Neural progenitor cell (in vitro differentiated cells): ENCODE data around the gene P2RY13. TPM values are rescaled to one million over a fixed set of nuclear protein-coding genes. Genes with fewer than 3 reads are reported as not detected.
A peak's percentile ranks its signal among the peaks of the same experiment; 100 is the strongest.

Source experiments
- DNase-seq: peaks from one replicate; pipeline ENCODE4 v3.0.0-alpha.2; 2016; ENCODE audit warnings: low spot score
- H2AFZ ChIP-seq: fragments of 200-600 bp; sonication (generic); replicated peaks from 2 replicates; pipeline ENCODE4 v1.6.1; 2016; ENCODE audit warnings: antibody characterized with exemption
- H3F3A ChIP-seq: fragments of 200-600 bp; sonication (generic); 2 replicates; pipeline ENCODE4 v1.6.1; 2016; ENCODE audit warnings: antibody characterized with exemption, low read depth
- H3K27ac ChIP-seq: fragments of 200-600 bp; sonication (generic); 2 replicates; pipeline ENCODE4 v1.5.1; 2016; ENCODE audit warnings: mild to moderate bottlenecking
- H3K27me3 ChIP-seq: fragments of 200-600 bp; sonication (generic); 2 replicates; pipeline ENCODE4 v1.6.1; 2016; ENCODE audit warnings: mild to moderate bottlenecking, moderate library complexity
- H3K36me3 ChIP-seq: fragments of 200-600 bp; sonication (generic); 2 replicates; pipeline ENCODE4 v1.5.1; 2016
- H3K4me1 ChIP-seq: fragments of 200-600 bp; sonication (generic); 2 replicates; pipeline ENCODE4 v1.6.1; 2016; ENCODE audit warnings: mixed run types
- H3K4me2 ChIP-seq: fragments of 200-600 bp; sonication (generic); 2 replicates; pipeline ENCODE4 v1.6.1; 2016
- H3K4me3 ChIP-seq: fragments of 200-600 bp; sonication (generic); 2 replicates; pipeline ENCODE4 v1.5.1; 2016
- H3K79me2 ChIP-seq: fragments of 200-600 bp; sonication (generic); 2 replicates; pipeline ENCODE4 v1.6.1; 2016; ENCODE audit warnings: low read depth
- H3K9ac ChIP-seq: fragments of 200-600 bp; sonication (generic); 2 replicates; pipeline ENCODE4 v1.6.1; 2016
- H3K9me3 ChIP-seq: fragments of 200-600 bp; sonication (generic); 2 replicates; pipeline ENCODE4 v1.5.1; 2016; ENCODE audit warnings: low read depth
- H4K20me1 ChIP-seq: fragments of 200-600 bp; sonication (generic); 2 replicates; pipeline ENCODE4 v1.6.1; 2016; ENCODE audit warnings: low read depth
- H3K27ac Mint-ChIP-seq: 3 replicates; pipeline ENCODE4 v1.8.0; 2021; ENCODE audit warnings: mixed read lengths
- H3K27me3 Mint-ChIP-seq: 2 replicates; pipeline ENCODE4 v1.8.0; 2022; ENCODE audit warnings: low read depth, mild to moderate bottlenecking, inconsistent platforms, moderate library complexity, mixed read lengths; ENCODE audit not compliant: insufficient read depth
- H3K36me3 Mint-ChIP-seq: 3 replicates; pipeline ENCODE4 v1.8.0; 2021; ENCODE audit warnings: mixed read lengths
- H3K4me1 Mint-ChIP-seq: 3 replicates; pipeline ENCODE4 v1.8.0; 2021; ENCODE audit warnings: mixed read lengths
- H3K4me3 Mint-ChIP-seq: 3 replicates; pipeline ENCODE4 v1.8.0; 2021; ENCODE audit warnings: mild to moderate bottlenecking, moderate library complexity, mixed read lengths
- H3K9me3 Mint-ChIP-seq: 3 replicates; pipeline ENCODE4 v1.8.0; 2020; ENCODE audit warnings: mixed read lengths
- EZH2 ChIP-seq: fragments of 200-600 bp; sonication (generic); IDR thresholded peaks from 2 replicates; pipeline ENCODE4 v1.6.1; 2017; ENCODE audit warnings: antibody characterized with exemption, mild to moderate bottlenecking, moderate library complexity
- EZH2phosphoT487 ChIP-seq: fragments of 200-600 bp; sonication (generic); IDR thresholded peaks from 2 replicates; pipeline ENCODE4 v1.6.1; 2017; ENCODE audit warnings: antibody characterized with exemption
- total RNA-seq: library from RNA; depleted of rRNA; stranded (reverse); fragments of >200 nt; gene quantifications from 2 replicates; pipeline ENCODE4 v1.2.3, GENCODE V29; 2015; ENCODE audit warnings: low replicate concordance
- TF ChIP-seq, protein P1 (sequence below): fragments of 200-600 bp; sonication (generic); IDR thresholded peaks from 2 replicates; pipeline ENCODE4 v1.5.1; 2017; ENCODE audit warnings: antibody characterized with exemption, mild to moderate bottlenecking

Gene P2RY13
- total RNA-seq, 1 donor from 2014 or later, result not detected

- no peak overlapping the region for H3K27ac ChIP-seq
- Mint-ChIP-seq H3K4me1 (peaks cover 5% of the 10 kb centered on the region), H3K27me3 (peaks cover 2% of the 10 kb centered on the region), H3K36me3 (no peaks in the 10 kb centered on the region), H3K9me3 (no peaks in the 10 kb centered on the region), H3K4me3 (no peak overlapping the region), H3K27ac (no peak overlapping the region)
- H4K20me1 ChIP-seq, result no peaks in the 10 kb centered on the region
- H3F3A ChIP-seq, result no peaks in the 10 kb centered on the region
- H3K36me3 ChIP-seq, result no peaks in the 10 kb centered on the region
- H3K4me3 ChIP-seq, result no peak overlapping the region
- no peaks in the 10 kb centered on the region for H3K27me3 ChIP-seq
- H3K9ac ChIP-seq, result no peak overlapping the region
- no peak overlapping the region for H3K4me2 ChIP-seq
- TF ChIP-seq, protein P1, sequence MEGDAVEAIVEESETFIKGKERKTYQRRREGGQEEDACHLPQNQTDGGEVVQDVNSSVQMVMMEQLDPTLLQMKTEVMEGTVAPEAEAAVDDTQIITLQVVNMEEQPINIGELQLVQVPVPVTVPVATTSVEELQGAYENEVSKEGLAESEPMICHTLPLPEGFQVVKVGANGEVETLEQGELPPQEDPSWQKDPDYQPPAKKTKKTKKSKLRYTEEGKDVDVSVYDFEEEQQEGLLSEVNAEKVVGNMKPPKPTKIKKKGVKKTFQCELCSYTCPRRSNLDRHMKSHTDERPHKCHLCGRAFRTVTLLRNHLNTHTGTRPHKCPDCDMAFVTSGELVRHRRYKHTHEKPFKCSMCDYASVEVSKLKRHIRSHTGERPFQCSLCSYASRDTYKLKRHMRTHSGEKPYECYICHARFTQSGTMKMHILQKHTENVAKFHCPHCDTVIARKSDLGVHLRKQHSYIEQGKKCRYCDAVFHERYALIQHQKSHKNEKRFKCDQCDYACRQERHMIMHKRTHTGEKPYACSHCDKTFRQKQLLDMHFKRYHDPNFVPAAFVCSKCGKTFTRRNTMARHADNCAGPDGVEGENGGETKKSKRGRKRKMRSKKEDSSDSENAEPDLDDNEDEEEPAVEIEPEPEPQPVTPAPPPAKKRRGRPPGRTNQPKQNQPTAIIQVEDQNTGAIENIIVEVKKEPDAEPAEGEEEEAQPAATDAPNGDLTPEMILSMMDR, result peak; percentile 76
- no peak for TF ChIP-seq EZH2
- no peaks in the 10 kb centered on the region for H3K79me2 ChIP-seq
- no peak overlapping the region for H2AFZ ChIP-seq
- peak; percentile 36 for DNase-seq
- H3K4me1 ChIP-seq, result no peaks in the 10 kb centered on the region
- H3K9me3 ChIP-seq, result no peaks in the 10 kb centered on the region
These were observed 46.4 kb downstream of the P2RY13 start for GRCh38 chr3:151282921-151283320.

GRCh38 chr3:151281671-151282324 lies 47.6 kb downstream of the P2RY13 start:
- Mint-ChIP-seq H3K4me3 (no peak overlapping the region), H3K27ac (no peak overlapping the region), H3K36me3 (no peaks in the 10 kb centered on the region), H3K9me3 (no peaks in the 10 kb centered on the region), H3K4me1 (peaks cover 5% of the 10 kb centered on the region), H3K27me3 (peaks cover 2% of the 10 kb centered on the region)
- DNase-seq, result no peak
- Histone ChIP-seq H2AFZ (no peak overlapping the region), H3K4me2 (no peak overlapping the region), H3K79me2 (no peaks in the 10 kb centered on the region), H3K4me1 (no peaks in the 10 kb centered on the region), H3K36me3 (no peaks in the 10 kb centered on the region), H3K27me3 (no peaks in the 10 kb centered on the region), H3K4me3 (no peak overlapping the region), H3K9ac (no peak overlapping the region), H4K20me1 (no peaks in the 10 kb centered on the region), H3F3A (no peaks in the 10 kb centered on the region), H3K9me3 (no peaks in the 10 kb centered on the region), H3K27ac (no peak overlapping the region)
- TF ChIP-seq EZH2phosphoT487, result no peak
- TF ChIP-seq, protein P1, result no peak
- no peak for TF ChIP-seq EZH2

DNA sequence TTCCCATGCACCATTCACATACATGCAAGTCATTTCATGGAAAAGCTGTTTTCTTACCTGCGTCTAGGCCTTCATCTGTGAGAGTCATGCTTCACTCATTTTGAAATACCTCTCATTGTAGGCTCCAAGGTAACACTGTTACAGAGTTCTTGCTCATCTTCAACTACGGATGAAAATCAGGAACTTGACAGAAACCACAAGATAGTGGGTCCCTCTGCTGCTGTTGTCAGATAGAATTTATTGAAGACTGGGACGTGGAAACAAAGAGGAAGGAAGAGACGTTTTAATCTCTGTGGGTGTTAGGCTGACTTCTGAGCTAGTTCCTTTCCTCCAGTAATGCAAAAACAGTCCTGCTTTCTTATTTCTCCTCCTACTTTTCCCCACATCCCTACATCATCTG lies 51.1 kb downstream of the P2RY13 start, which contains the start of gene P2RY14:
TSS of gene P2RY14 (minus strand) at position 313 of the 400 bp plus-strand sequence. CDS start 64,226 bp downstream, outside the sequence.
- Histone ChIP-seq H3K27ac (no peak within 1 kb of the TSS), H3K9me3 (no peaks in the 10 kb centered on the region), H3K79me2 (no peaks in the 10 kb centered on the region), H3F3A (no peaks in the 10 kb centered on the region), H3K4me1 (no peaks in the 10 kb centered on the region), H3K36me3 (no peaks in the 10 kb centered on the region), H3K4me2 (no peak within 1 kb of the TSS), H4K20me1 (no peaks in the 10 kb centered on the region), H3K4me3 (no peak within 1 kb of the TSS), H2AFZ (no peak within 1 kb of the TSS), H3K9ac (no peak within 1 kb of the TSS), H3K27me3 (no peaks in the 10 kb centered on the region)
- no peaks in the 10 kb centered on the region for H3K4me1 Mint-ChIP-seq
- H3K9me3 Mint-ChIP-seq, result no peaks in the 10 kb centered on the region
- TF ChIP-seq EZH2 (no peak), EZH2phosphoT487 (no peak)
- TF ChIP-seq, protein P1, result no peak
- no peaks in the 10 kb centered on the region for H3K36me3 Mint-ChIP-seq
- no peak for DNase-seq
- no peak within 1 kb of the TSS for H3K27ac Mint-ChIP-seq
- H3K4me3 Mint-ChIP-seq, result no peak within 1 kb of the TSS
- peaks cover 4% of the 10 kb centered on the region for H3K27me3 Mint-ChIP-seq
